Endometrium (tissue), 2 donors: ENCODE results near the gene ABHD2.
"Not testable (repeated sequence)": the region's sequence is repeated elsewhere in the genome, so short reads cannot be mapped to it uniquely, and the experiment has no call there.

Experiments used
- FAIRE-seq: peaks from 2 replicates; lab custom pipeline; 2012; peaks lifted over from hg19 to GRCh38; lab: Jason Lieb, UNC
- donor health status: control.
- donor health status: control.

The ABHD2 gene

DNA sequence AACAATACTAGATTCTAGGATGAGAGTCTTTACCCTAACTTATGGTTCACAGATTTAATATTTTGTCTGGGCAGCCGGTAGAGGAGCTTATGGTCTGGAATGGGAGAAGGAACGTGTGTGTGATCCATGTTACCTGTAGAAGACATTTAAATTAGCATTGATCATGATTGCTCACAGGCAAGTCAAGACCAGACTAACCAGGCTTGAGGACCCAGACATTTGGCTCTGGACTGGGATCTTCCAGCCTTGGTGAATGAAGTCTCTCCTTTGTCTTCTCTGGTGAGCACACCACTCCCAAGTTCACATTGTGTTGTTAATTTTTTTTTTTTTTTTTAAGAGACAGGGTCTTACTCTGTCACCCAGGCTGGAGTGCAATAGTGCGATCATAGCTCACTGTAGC lies 11.7 kb downstream of the ABHD2 start:
- no peak for FAIRE-seq

DNA sequence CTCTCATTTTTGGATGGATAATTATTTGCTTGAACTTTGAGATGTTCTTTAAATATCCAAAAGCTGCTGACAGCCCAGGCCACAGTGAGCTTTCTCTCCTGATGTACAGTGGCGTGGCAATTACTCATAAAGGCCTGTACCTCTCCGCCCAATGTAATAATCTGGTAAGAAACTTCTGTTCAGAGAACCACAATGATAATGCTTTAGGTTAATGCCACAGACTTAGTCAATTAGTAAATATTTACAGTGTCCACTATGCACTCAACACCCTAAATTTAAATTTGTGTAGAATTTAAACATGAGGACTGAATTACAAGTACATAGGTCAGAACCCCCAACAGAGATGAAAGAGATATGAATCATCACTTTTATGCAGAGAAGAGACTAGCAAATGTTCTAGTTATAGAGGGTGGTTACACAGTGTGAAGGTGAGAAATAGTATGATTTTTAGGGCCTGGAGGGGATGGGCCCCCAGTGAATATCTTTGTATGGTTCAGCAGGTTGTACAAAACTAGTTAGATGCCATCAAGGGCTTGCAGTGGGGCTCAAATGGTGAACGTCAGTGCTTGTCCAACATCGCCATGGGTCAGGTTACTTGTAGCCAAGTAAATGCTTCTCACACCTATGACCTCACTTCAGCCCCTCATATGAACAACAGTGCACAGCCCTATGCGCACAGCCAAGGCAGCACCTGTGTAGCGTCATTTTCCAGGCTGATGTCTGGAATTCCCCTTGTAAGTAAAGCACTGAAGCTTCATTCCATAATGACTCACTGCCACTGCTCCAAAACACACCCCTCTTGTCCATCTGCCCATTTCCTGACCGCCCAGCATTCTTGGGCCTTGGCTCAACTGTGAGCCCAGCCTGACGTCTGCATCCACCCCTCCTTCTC lies 13.3 kb downstream of the ABHD2 start:
- FAIRE-seq, result no peak

DNA sequence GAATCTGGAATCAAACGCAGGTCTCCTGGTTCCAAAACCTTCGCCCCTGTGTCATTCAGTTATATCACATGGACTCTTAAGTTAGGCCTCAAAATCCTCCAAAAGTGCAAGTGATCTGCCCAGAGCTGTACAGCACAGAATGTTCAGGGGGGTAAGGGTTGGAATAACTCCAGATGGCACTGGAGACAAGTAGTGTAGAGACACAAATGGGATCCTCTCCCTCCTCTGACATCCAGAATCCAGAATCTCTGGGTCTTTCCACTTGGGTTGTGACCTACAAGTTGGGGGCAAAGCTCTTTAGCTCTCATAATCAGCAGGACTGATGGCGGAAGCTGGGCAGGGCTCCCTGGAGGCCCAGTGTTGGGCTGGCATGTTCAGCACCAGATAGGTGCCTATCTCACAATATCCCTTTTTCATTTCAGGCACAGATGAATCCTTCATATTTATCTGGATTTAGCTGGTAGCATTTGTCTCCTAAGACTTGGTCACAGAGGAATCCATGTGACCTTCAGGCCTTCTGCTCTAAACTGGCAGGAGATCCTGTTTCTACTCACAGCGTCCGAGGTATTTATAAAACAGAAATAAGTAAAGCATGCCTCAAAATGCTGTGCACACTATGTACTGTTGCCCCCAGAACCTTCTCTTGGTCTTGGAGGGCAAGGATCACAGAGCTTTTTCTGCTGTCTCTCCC lies 15.4 kb downstream of the ABHD2 start:
- FAIRE-seq, result no peak

DNA sequence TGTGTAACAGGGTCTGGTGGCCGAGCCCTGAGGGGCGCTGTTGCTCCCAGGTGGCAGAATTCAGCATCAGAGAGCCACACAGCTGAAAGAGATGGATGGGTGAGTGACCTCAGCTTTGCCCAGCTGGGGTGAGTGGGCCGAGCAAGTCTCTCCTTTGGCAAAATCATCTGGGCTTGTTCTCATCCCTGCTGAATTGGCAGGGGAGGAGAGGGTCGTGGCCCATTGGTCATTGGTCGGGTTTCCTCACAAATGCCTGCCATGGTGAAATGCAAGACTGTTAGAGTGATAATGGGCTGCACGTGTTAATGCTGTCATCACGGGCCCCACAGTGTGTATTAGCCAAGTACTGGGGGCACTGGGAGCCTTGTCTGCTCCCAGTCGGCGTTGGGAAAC lies 15.9 kb downstream of the ABHD2 start:
- FAIRE-seq, result no peak

DNA sequence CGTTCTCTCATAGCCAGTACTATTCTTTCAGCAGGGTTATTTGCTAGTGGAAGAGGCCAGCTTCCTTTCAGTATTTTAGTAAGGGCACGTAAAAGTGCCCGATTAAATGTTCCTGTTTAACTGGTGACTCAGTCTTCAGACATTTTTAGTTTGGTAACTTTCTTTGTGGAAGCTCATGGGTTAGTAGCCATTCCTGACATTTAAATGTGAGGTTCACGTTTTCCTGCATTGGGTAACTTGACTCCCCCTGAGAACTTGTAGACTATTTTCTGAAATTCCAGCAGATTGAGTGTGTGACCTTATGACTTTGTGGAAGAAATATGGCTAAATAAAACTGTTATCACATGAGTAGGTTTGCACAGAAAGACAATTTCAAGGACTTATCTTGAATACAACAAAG lies 16.9 kb downstream of the ABHD2 start:
- no peak for FAIRE-seq

DNA sequence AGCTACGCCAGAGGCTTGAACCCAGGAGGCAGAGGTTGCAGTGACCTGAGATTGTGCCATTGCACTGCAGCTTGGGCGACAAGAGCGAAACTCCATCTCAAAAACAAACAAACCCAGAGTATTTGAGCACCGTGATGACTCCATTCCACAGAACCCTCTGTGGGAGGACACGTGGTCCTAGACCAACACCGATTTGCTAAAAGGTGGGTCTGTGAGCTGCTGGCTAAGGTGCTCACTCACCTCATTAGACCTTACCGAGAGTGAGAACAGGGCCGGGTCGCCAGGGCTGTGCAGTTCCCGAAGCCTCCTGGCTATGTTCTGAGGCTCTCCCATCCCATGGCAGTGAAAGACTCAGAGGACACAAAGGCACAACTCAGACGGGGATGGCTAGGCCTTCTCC lies 17.9 kb downstream of the ABHD2 start:
- FAIRE-seq, result no peak

DNA sequence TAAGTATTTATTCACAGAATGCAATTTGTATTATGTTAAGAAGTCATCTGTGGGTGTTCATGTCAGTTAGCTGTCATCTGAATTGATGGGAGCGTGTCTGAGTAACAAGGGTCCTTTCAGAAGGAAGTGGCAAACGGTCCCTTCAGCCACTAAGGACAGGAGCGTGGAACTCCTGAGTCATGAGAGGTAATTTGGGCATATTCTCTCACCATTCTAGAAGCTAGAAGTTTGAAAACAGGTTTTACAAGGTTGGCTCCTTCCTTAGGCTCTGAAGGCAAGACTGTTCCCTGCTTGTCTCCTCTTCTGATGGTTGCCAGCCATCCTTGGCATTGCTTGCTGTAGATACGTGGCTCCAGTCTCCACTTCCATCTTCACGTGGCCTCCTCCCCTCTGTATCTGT lies 19.7 kb downstream of the ABHD2 start:
- no peak for FAIRE-seq

DNA sequence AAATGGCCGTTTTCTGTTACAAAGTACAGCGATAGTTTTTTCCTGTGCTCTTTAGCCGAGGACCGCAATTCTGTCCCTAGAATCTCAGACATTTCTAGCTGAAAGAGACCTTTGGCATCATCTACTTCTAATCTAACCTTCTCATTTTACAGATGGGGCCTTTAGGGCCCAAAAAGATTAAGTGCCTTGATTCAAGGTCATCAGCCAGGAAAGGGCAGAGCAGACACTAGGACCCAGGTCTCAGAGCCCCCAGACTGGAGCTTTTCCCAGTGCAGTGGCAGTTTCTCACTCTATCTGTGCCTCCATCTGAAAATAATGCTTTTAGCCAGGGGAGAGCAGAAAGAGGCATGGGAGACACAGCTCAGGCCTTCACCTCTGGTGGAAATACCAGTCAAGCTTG lies 20.6 kb downstream of the ABHD2 start:
- FAIRE-seq, result no peak

DNA sequence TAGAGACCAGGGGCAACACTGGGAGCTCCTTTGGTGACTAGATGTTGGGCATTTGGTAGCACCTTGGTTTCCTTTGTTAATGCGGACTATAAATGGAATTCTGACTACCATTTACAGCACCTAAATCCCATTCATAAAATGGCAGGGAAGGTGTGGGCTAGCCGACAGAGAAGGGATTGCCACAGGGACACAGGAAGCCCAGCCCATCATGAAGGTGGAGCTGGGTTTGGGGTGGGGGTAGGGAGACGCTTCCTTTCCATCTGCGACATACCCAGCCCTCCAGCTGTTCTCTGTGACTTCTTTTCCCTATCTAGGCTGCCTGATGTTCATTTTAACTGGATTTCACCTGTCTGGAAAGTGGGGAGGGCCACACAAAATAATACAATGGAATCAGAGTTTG lies 21.0 kb downstream of the ABHD2 start:
- FAIRE-seq, result no peak

DNA sequence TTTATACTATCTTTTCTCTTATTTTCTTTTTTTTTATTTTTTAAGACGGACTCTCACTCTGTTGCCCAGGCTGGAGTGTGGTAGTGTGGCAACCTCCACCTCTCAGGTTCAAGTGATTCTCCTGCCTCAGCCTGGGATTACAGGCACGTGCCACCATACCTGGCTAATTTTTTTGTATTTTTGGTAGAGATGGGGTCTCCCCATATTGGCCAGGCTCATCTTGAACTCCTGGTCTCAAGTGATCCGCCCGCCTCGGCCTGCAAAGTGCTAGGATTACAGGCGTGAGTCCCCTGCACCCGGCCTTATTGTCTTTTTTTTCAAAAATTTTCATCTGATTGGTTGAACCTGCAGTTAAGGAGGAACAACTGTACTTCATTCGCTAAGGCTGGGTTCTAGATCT lies 21.8 kb downstream of the ABHD2 start:
- FAIRE-seq, result no peak

DNA sequence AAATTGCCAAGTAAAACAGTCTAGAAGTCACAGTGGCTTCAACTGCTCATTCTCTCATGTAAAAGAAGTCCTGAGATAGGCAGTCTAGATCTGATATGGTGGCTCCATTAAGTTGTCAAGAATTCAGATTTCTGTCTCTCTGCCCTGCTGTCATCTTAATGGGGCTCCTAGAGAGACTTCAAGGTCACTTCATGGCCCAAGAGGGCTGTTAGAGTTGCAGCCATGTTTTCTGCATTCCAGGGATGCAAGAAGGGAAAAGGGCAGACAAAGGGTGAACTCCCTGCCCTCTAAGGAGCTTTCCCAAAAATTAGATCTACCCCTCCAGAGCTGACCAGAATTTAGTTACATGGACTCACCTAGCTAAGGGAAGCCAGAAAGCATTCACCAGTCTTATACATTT lies 23.1 kb downstream of the ABHD2 start:
- no peak for FAIRE-seq

DNA sequence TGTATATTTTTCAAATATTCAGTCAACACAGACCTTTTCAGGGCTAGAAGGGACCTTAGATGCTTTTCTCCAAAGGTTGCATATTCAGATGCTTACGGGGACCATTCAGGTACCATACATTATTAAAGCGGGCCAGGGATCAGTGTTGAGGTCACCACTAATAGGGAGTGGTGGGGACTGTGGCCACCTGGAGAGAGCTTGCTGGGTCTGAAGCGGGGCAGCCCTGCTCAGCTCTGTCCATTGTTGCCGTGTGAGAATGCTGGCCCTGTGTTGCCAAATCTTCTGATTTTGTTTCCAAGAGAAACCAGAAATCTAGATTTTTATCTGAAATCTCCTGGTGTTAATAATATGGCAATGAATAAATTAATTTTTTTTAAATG lies 23.7 kb downstream of the ABHD2 start:
- FAIRE-seq, result no peak

DNA sequence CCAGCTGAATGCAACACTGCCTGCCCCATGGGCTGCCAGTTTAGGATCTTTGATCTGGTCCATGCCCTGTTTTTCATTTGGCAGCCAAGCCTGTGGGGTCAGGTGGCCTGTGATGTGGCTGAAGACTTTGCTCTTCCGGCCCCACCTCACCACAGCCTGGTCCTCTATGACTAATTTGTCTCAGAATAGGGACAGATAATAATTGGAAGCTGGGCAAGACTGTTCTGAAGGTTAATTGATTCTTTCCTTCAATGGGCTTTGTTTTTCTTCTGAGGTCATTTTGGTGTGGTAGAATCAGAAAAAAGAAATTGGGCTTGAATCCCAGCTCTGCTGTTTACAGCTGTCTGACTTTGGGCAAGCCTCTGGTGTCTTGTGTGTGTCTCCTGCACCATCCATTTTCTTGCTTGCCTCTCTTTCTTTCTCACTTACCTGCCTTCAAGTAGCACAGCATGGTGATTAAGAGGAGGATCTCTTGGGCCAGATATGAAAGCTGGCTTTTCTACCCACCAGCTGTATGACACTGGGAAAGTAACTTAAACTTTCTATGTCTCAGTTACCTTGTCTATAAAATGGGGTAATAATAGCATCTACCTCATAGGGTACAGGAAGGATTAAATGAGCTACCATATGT lies 24.2 kb downstream of the ABHD2 start:
- no peak for FAIRE-seq

DNA sequence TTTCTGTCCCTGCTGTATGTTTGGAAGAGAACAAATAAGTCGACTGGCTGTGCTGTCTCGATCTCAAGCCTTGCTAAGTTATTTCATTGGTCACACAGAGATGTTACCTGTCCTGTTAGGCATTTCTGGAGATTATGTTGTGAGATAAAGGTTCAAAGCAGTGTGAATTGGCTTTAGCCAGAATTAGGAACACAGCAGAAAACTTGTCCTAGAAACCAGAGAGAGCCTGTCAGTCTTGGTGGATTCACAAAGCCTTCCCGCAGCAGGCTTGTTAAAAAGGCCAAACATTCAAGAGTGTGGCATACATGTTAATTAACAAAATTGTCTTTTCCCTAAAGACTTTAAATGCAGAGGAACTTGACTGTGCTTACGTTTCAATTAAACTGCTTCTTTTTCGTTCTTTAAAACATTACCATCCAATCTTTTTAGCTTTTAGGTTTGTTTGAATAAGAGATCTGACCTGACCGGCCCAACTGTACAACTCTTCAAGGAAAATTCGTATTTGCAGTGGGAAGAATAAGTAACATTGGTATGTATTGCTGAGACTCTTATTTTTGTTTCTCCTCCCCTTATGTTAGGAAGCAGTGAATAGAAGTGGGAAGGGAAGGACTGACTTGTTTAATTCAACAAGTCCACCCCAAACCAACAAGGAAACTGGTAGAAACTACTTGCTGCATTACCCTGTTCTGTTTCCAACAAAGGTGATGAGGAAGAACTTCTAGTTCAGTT lies 25.2 kb downstream of the ABHD2 start:
- no peak for FAIRE-seq

DNA sequence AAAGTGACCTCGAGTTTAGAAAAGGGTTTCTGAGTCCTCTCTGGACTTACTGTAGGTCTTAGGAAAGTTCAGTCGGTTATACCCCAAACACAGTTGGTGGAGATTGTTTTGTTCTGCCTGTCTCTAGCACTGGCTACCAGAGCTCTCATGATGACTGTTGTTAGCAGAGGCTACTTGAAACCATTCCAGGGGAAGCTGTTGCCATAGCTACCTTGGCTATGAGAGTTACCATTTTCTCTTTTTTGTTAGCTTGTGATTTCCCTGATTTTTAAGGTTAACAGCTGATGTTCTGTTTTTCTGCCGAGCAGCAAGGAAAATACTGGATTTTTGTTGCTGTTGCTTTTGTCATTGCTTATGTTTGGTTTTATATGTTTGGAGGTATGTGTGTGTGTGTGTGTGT lies 26.7 kb downstream of the ABHD2 start:
- FAIRE-seq, result no peak

DNA sequence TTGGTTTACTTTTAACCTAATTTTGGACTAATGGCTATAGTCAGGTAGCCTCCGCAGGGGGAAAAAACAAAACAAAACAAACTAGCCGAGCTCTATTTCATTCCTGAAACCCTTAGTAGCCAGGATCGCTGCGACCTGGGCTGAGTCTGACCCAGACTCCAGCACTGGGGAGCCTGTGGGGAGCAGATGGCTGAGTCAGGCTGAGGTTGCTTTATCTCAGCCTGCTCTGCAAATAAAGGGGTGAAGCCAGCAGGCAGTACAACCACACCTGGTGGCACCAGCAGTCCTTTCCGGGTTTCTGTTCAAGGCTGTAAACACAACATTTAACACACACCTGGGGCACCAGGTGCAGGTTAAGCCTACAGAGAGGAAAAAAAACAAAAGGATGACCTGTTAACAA lies 27.3 kb downstream of the ABHD2 start:
- no peak for FAIRE-seq

DNA sequence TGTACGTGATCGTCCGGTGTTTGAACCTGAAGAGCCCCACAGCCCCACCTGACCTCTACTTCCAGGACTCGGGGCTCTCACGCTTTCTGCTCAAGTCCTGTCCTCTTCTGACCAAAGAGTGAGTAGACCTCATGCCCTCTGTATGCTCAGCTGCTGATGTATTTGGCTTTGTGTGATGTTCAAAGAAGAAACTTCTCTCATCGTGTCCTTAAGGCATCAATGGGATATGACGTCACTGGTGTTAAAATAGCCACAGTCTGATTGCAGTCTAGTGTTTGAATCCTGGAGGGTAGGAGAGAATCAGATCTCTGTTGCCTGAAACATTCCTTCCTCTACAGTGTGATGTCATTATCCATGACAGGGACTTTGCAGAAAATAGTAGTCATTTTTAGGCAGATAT lies 28.1 kb downstream of the ABHD2 start:
- FAIRE-seq, result no peak

DNA sequence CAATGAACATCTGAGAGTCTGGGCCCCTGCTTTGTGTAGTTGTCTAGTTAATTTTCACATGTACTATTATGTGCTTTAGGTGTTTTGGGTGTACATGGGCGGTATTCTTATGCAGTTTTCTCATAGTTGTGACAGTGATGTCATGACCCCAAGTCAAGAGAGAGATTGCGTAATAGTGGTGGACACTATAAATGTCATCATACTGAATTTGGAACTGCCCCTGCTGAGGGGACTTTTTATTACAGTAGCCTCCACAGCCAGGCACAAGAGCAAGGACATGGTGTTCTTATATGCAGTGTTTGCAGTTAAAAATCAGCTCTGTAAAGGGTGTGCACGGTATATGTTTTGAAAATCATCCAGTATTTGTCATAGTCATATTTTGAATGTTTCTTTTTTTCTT lies 29.5 kb downstream of the ABHD2 start:
- FAIRE-seq, result no peak

DNA sequence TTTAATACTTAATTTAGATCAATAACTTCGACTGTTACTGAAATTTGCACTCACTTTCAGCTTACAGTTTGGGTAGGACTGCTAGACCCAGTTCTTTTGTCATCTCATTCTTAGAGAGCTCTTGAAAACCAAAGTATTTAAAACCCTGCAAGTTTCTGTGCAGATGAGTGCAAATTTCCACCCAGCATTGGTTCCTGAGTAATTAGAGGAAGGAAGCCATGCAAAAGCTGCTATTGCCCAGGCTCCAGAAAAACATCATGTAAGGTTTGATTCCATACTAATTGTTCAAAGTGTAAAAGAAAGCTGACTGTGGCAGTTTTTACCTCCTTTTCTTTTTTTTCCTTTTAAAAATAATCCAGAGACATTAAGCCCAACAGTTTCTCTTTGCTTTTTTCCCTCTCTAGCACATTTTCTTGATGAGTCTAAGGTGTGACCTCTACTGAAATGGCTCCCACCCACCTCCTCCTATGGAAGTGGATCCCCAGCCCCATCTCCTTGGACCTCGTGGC lies 30.3 kb downstream of the ABHD2 start:
- no peak for FAIRE-seq

DNA sequence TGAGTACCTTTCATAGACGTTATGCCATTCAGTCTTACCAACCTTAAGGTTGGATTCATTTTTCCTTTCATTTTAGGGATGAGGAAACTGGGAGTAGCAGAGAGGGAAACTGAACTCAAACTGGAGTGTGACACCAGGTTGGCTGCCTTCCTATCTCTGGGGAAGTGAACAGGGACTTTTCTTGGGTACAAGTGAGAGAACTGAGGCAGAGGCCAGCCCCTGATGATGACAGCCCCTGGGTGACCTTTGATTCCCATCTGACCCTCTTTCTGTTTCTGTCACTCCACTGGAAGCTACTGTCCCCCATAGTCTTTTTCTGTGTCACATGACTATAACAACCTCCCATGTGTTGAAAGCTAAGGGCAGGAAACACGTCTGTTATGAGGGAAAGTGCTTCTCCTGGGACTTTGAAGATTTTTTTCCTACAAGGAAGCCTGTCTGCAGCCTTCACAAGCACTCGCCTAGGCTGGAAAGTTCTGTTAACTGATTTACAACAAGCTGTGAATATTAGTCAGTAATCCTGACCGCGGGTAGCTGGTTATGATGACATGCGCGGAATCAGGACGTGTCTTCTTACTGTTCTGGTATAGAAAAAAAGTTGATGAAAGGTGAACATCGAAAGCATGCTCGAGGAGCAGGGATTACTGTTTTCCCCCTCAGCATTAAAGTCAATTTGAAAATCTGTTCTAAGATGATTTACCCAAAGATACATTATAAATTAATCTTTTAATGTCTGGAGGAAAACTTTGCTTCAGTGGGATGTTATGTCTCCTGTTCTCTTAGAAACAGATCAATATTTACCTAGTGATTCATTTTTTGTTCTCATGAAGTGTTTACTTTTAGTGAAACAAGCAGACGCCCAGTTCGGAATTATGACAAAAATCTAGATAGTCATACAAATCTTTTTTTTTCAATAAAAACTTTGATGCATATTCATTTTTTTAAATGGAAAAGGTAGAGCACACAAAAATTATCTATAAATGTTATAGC lies 31.5 kb downstream of the ABHD2 start:
- no peak for FAIRE-seq

DNA sequence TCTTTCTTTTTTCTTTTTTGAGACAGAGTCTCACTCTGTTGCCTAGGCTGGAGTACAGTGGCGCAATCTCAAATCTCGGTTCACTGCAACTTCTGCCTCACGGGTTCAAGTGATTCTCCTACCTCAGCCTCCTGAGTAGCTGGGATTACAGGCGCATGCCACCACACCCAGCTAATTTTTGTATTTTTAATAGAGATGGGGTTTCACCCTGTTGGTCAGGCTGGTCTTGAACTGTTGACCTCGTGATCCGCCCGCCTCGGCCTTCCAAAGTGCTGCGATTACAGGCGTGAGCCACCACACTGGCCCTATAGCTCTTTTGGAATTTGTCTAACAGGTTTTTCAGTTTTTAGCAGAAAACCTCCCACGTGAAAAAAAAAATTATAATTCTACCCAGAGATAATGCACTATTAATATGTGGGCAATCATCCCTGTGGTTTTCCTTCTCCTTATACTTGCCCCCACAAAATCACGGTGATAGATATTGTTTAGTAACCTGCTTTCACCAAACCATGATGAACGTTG lies 32.3 kb downstream of the ABHD2 start:
- FAIRE-seq, result not testable (repeated sequence)
